HG03439 (cell line): ENCODE data around the gene PNPLA7.

Experiments used
- ATAC-seq: cut with Tn5 transposase; IDR thresholded peaks from one replicate; pipeline ENCODE4 v1.9.1; 2021; ENCODE audit warnings: mild to moderate bottlenecking, moderate library complexity; ENCODE audit not compliant: unreplicated experiment

The PNPLA7 gene

DNA sequence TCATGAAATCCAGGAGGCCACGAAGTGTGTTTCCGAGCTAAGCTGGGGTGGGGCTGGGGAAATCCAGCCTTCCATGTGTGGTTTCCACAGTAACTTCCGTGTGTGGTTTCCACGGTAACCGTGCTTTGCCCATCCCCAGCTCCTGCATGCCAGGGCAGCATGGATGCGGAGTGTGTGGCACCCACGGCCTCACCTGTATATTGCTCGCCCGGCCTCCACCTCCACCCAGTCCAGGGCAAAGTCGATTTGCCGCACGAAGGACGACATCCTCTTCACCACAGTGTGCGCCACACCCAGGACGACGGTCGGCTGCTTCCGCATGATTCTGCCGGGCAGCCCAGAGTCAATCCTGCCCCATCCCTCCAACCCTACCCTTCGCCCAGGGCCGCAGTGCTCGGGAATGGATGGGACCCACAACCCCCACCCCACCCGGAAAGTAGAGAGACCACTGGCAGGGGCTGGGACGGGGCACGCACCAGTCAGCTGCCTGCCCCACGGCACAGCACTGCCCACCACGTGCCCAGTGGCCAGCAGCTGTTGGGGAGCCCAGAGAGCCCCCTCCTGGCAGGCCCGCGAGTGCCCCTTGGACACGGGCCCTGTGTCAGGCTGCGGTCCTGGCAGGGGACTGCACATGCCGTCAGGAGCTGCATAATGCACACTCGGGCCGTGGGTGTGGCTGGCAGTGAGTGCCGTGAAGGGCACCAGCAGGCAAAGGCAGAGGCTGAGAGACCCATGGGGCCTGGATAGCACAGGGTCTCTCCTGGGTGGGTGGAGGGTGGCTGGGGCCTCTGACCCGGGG lies 52.1 kb downstream of the PNPLA7 start:
- ATAC-seq: no peak

DNA sequence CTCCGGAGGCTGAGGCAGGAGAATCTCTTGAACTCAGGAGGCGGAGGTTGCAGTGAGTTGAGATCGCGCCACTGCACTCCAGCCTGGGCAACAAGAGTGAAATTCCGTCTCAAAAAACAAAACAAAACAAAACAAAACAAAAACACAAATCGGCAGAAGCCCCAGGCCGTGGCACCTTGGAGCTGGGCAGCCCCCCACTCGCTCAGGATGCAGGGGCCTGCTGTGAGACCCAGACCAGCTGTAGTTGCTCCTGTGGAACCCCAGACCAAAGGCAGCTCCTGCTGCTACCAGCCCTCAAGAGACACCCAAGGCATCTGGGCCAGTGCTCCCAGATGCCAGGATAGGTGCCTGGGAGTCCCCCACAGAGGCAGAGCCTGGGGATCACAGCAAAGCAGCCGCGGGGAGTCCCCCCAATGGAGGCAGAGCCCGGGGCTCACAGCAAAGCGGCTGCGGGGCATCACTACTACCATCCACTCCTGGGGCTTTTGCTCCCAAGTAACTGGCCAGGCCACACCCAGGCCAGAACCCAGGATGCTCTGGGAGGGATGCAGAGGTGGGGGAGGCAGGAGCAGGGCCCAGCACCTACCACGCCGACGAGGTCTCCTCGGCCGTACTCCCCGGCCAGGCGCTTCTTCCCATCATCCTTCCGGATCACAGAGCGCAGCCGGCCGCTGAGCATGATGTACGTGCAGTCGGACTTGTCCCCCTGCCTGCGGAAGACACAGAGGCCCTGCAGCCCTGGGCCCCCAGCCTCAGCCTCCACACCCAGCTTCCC lies 53.4 kb downstream of the PNPLA7 start:
- ATAC-seq: no peak

DNA sequence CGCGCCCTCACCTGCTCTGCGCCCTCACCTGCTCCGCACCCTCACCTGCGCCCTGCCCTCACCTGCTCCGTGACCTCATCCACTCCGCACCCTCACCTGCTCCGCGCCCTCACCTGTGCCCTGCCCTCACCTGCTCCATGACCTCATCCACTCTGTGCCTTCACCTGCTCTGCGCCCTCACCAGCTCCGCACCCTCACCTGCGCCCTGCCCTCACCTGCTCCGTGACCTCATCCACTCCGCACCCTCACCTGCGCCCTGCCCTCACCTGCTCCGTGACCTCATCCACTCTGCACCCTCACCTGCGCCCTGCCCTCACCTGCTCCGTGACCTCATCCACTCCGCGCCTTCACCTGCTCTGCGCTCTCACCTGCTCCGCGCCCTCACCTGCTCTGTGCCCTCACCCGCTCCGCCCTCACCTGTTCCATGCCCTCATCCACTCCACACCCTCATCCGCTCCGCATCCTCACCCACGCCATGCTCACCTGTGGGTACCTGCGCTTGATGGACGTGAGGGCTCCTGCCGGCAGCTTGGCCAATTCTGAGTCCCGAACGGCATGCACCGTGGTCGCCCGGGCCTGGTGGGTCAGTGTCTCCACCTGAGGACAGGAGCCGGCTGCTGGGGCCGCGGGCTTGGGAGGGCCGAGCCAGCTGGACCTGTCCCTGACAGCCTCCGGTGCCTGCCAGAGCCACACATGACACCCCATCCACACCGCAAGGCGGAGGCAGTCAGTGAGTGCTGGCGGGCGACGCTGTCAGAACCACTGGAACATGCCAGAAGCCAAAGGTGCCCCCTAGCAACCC lies 55.5 kb downstream of the PNPLA7 start:
- no peak for ATAC-seq

DNA sequence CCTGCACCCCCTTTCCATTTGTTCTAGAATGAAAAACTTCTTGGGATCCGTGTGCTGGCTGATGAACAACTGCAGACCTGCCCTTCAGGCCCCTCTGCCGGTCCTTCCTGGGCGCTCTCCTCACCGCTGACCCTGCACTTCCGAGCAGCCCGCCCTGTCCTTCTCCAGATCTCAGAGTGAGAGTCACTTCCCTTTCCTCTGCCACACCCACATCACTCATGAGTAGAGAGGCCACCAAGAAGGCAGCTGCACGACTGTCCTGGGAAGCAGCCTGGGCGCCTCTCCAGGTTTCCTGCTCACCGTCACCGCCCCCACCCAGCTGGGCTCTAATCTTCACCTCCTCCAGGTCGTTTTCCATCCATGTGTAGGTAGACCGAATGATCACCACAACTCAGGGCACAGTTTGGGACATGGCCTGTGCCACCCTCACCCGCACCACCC lies 56.1 kb downstream of the PNPLA7 start:
- ATAC-seq: no peak

DNA sequence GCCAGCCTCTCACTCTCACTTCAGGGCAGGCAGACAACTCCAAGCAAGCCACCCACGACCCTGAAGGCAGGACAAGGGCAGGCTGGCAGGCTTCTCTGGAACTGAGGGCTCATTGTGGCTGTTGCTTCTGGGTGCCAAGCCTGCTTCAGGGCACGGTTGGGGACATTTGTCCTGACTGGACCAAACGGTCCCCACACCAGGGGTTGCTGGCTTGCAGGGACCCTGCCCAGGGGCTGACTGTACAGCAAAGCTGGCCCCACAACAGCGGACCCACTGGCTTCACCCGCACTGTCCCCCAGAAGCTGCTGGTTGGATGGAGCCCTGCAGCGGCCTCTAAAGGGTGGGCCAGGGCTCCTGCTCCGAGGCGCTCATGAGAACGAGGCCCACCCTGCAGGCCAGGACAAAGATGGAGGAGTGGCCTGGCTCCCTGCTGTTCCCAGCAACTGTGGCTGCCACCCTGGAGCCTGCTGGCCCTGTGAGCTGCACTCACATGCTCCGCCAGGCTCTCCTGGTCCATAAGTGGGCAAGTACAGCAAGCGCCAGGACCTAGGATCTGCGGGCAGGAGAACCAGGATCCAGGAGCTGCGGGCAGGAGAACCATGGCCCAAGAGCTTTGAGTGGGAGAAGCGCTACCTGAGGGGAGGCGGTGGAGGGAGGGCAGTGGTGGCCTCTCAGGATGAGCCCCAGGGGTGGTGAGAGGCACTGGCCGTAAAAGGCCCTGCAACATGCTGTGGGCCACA lies 56.7 kb downstream of the PNPLA7 start:
- ATAC-seq: no peak

DNA sequence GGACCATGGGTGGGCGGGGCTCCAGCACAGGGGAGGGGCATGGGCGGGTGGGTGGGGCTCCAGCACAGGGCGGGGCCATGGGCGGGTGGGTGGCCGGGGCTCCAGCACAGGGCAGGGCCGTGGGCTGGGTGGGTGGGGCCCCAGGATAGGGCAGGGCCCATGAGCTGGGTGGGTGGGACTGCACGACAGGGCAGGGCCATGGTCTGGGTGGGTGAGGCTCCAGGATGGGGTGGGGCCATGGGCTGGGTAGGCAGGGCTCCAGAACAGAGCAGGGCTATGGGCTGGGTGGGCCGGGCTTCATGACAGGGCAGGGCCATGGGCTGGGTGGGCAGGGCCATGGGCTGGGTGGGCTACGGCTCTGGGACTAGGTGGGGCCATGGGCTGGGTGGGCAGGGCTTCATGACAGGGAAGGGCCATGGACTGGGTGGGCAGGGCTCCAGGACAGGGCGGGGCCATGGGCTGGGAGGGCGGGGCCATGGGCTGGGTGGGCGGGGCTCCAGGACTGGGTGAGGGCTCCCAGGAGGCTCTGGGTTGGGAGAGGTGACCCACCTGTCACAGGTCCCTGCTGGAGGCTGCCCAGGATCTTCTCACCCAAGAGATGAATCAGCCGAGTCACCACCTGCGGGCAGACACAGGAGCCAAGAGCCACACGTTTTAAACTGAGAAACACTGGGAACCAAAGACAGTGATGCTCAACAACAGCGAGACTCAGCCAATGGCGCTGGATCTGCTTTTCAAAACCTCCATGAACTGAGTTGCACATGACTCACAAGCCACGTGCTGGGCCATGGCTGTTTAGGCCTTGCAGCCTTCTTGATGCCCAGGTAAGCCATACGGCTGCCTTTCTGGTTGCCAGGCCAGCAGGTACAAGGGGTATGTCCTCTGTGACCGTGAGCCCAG lies 57.5 kb downstream of the PNPLA7 start:
- no peak for ATAC-seq

DNA sequence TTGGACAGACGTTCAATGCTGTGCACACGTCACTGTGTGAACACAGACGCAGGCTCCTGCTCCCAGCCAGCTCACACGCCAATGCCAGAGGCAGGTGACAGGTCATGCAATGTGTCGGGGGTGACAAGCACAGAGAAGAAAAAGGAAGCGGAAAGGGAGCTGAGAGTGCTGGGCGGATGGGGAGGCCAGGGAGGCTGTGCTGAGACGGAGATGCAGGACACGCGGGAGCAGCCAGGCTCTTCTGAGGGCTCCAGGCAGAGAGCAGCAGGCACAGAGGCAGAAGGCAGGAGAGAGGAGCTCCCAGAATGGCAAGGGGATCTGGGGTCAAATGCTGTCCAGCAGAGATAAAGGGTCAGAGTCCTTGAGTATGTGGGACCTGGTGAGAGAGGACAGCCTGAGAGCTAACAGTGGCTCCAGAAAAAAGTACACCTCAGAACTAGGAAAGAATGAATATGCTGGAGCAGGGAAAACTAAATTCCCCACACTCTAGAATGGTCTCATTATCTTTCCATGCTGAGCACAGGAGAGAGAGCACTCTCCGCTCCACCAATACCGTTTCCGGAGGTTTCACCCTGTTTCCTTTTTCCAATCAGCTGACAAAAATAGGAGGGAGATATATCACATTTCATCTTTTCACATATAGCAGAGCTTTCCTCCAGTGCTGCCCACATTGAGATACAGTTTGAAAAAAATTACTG lies 58.3 kb downstream of the PNPLA7 start:
- ATAC-seq: no peak

DNA sequence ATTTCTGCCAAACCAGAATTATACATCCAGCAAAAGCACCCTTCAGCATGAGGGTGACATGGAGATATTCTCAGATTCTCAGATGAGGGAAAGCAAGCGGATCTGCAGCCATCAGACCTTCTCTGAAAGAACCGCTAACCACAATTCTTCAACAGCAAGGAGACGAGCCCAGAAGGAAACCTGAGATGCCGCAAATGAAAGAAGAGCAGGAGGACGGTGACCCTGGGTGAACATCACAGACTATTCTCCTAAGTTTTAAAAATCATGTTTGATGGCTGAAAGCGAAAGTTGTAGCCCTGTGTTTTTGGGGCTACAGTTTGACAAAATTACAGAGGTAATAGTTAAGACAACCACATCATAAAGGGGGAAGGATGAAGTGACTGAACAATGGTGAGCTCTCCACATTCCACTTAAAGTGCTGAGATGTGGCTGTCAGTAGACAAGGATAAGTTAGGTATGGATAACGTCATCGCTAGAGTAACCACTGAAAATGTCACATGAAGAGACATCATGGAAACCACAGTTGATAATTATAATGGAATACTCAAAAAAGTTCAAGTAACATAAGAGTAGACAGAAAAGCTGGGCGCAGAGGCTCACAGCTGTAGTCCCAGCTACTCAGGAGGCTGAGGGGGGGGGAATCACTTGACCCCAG lies 59.5 kb downstream of the PNPLA7 start:
- ATAC-seq: no peak

DNA sequence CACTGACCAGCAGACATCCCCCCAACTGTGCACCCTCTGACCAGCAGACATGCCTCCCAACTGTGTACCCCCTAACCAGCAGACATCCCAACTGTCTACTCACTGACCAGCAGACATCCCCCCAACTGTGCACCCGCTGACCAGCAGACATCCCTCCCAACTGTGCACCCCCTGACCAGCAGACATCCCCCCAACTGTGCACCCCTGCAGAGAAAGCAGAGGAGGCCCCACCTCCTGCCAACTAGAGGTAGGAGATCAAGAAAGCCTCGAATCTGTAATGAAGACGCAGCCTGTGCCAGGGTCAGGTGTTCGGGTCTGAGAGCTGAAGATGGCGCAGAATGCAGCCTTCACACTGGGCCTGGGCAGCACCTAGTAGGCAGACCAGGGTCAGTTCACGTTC lies 61.3 kb downstream of the PNPLA7 start:
- ATAC-seq: no peak

DNA sequence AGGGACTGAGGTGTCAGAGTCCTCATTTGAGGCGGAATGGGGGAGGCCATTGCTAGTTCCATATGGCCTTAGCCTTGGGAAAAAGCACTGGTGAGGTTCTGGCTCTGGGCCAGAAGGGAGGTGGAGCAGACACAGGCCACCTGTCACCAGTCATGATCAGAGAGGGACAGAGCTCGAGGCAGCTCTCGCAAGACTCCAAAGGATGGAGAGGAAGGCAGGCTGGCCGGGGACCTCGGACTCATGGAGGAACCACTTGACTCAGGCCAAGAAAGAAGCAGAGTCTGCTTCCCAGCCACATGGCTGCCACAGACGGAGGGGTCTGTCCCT lies 61.9 kb downstream of the PNPLA7 start:
- ATAC-seq: no peak

DNA sequence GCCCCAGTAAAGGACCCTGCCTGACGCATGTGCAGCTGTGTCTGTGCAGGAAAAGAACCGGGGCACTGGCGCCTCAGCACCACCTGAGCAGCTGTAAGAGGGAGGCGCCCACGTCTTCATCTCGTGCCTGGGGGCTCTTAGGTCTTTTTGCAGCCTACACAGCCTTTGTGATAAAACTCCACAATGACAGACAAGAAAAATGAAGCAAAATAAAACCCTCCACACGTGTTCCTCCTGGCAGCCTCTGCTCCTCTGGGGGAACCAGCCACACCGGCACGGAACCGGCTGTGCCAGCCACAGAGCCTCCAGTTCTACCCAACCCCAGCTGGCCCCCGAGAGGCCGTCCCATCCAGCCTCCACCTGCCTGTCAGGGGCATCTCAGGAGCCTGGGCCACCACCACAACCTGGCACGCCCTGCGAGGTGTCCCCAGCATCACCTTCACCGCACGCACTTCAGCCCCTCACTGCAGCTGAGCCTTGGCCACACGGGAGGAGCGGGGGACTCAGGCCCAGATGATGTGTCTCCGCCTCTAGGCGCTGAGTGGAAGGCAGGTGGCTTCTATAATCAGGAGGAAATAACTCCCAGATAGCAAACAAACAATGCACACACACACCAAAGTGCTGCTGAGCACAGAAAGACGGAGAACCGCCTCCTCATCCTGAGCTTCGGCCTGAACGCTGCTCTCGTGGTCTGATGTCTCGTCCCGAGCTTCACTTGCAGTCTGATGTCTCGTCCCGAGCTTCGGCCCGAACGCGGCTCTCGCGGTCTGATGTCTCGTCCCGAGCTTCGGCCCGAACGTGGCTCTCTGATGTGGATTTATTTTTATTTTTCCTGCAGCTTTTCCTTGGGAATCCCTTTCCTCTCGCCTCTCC lies 62.5 kb downstream of the PNPLA7 start:
- no peak for ATAC-seq

DNA sequence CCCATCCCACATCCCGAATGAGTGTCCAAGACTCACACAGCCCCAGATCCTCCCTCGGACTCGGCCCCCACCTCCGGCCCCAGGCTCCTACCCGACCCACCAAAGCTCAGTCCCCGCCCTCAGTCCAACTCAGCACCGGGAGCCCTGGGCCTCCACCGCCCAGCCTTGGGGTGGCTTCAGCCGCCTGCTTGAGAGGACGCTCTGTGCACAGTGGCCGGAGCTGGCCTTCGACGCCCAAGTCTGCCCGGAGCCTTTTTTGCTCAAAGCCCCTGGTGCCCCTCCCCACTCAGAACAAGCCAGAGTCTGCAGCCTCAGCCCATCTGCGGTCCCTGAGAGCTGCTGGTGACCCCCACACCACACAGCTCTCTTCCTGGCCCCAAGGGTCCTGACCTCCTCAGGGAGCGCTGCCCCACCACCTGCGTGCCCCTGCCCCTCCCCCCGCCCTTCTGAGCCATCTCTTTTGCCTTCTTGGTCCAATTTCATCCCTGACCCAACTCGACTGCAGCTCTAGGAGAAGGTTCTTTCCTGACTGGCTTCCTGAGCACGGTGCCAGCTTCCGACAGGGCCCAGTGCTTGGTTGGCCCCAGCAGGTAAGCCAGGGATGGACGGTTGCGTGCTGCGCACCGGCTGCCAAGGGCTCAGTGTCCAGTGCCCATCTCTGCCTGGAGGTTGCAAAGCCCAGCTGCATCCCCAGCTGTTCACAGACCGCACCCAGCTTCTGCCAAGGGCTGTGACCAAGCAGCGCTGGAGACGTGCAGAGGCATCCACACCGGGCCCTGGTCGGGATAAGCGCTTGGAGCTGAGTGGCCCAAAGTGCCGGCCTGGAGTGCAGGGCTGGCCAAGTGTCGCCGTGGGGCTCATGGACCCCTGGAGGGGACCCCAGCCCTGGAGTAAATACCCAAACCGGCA lies 63.4 kb downstream of the PNPLA7 start:
- no peak for ATAC-seq

DNA sequence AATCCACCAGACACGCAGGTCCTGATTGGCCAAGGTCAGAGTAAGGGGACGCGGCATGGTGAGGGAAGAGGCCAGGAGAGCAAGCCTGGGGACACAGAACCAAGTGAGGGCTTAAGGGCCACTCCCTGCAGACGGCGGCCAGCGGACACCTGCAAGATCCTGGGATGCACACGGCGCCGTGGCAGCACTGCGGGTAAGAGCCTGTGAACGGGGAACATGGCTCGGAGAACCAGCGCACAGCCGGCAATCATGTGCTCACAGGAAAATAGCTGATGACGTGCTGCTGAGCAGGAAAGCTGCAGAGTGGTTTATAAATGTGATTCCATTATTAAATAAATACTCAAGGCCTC lies 64.1 kb downstream of the PNPLA7 start:
- ATAC-seq: no peak

DNA sequence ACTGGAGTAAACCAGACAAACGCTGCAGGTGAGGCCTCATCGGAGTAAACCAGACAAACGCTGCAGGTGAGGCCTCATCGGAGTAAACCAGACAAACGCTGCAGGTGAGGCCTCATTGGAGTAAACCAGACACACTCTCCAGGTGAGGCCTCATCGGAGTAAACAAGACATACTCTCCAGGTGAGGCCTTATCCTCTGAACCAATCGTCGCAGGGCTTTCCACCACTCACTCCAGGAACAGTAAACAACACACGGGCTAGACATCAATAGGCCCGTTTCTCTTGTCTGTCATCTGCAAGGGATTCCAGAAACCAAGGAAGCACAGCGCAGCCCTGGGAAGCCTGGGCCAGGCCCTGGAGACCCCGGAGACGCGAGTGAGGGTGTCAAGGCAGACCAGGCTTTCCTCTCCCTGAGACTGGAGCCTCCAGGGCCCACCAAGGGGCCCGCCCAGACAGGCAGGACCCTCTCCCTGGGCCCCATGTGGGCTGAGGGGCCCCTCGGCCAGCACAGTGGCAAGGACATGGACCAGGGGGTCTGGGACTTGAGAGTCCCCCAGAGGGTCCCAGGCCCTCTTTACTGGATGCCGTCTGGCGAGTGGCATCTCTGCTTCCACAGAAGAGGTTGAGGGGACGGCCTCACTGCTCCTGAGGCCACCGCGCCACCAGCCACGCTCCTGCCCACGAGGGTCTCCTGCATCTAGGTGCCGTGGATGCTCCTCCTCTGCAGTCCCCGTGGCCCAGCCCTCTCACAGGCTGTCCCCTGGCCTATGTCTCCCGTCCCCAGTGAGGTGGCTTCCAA lies 64.7 kb downstream of the PNPLA7 start:
- ATAC-seq: no peak

DNA sequence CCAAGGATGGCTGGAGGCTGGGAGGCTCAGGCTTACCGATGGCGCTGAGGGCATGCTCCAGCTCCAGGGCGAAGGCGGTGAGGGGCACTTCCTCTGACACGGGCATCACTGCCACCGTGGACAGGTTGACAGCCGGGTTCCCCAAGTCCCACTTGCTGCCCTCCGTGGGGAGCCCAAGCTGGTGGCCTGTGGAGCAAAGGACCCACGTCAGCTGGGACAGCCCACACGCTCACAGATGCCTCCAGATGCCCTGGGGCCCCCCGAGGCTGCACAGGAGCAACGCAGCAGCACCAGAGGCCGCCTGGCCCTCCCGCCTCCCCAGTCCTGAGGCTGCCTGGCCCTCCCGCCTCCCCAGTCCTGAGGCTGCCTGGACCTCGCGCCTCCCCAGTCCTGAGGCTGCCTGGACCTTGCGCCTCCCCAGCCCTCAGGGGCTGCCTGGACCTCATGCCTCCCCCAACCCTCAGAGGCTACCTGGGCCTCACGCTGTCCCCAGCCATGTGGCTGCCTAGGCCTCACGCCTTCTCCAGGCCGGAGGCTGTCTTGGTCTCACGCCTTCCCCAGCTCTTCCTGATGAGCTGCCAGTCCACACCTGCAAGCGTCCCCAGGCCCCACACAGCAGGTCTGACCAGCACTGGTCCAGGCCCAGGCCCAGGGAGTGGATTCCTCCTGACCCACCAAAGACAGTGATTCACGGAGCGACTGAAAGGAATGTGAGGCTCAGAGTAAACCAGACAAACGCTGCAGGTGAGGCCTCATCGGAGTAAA lies 65.5 kb downstream of the PNPLA7 start:
- no peak for ATAC-seq
